ENCODE results near the gene MED15. TPM values are rescaled to one million over a fixed set of nuclear protein-coding genes. Genes with fewer than 3 reads are reported as not detected.

MED15 gene
- polyA plus RNA-seq, 4 donors = 33.3 to 64.4 (median 38.6) TPM

DNA sequence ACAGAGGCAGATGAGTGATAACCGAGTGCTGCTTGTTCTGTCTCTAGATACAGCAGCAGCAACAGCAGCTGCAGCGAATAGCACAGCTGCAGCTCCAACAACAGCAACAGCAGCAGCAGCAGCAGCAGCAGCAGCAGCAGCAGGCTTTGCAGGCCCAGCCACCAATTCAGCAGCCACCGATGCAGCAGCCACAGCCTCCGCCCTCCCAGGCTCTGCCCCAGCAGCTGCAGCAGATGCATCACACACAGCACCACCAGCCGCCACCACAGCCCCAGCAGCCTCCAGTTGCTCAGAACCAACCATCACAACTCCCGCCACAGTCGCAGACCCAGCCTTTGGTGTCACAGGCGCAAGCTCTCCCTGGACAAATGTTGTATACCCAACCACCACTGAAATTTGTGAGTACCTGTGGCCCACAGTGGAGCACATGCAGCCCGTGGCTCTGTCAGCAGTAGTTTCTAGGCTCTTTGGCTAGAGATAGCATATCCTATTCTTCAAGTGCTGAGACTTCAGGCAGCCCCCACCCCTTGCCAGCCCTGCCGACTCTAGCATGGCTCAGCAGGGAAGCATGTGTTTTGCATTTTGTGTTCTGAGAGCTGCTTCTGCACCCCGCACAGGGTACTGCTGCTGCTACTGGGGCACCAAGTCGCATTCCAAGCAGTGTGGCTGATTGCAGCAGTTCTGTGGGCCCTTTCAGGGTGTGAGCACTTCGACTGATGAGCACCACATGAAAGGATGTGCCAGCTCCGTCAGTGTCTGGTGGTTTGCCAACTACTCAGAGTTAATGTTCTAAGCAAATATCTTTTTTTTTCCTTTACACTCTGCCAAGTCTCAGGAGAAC lies 59.2 kb downstream of the MED15 start:
- DNase-seq (ENCODE audit: low read depth in 4 of 4, low spot score in 3 of 4) = no peak

DNA sequence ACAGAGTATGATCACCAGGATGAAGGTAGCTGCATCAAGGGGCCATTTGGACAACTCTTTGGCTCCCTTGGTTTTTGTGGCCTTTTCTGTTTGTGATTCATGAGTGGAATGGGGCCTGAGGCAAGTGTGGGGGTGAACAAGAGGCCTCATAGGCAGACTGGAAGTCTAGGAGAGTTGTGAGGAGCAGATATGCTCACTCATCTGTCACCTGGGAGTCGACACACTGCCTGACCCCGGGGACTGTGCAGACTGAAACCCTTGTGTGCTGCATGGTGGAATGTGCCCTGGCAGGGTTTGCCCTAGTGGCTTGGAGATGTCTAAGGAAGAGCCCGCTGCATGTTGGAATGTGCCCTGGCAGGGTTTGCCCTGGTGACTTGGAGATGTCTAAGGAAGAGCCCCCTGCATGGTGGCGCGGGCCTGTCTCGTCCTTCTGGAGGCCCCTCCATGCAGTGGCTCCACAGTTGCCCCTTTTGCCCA lies 60.0 kb downstream of the MED15 start:
- no peak for DNase-seq (ENCODE audit: low read depth in 4 of 4, low spot score in 3 of 4)

DNA sequence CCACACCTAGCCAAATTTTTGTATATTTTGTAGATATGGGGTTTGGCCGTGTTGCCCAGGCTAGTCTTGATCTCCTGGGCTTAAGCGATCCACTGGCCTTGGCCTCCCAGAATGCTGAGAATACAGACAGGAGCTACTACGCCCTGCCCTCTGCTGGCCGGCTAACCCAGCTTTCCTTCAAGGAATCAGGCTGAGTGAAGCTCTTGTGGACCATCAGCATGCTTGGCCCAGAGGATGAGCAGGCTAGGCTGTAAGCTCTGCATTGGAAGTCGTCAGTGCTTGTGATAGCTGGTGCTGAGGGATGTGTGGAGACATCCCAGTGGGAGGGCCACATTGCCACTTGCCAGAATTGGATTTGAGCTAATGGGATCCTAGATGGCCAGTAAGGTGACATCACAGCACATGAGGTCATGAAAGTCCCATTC lies 60.6 kb downstream of the MED15 start:
- DNase-seq (ENCODE audit: low read depth in 4 of 4, low spot score in 3 of 4) = no peak

DNA sequence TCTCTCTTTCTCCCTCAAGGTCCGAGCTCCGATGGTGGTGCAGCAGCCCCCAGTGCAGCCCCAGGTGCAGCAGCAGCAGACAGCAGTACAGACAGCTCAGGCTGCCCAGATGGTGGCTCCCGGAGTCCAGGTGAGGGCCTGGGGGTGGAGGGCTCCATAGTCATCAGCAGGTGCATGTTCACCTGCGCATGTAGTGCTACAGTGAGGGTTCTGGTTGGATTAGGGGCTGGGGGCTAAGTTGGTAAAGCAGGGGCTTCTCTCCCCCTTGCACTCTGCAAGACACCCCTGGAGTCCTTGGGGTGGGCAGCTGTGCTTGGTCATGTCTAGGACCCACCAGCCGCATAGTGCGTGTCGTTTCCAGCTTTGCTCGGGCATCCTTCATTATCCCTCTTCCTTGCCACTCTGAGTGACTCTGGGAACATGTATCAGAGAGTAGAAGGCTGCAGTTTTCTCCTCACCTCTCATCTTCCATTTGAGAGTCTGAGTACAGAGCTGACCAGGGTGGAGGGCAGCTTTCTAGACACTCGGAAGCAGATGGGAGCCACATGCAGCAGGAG lies 61.2 kb downstream of the MED15 start:
- DNase-seq (ENCODE audit: low read depth in 4 of 4, low spot score in 3 of 4) = no peak

DNA sequence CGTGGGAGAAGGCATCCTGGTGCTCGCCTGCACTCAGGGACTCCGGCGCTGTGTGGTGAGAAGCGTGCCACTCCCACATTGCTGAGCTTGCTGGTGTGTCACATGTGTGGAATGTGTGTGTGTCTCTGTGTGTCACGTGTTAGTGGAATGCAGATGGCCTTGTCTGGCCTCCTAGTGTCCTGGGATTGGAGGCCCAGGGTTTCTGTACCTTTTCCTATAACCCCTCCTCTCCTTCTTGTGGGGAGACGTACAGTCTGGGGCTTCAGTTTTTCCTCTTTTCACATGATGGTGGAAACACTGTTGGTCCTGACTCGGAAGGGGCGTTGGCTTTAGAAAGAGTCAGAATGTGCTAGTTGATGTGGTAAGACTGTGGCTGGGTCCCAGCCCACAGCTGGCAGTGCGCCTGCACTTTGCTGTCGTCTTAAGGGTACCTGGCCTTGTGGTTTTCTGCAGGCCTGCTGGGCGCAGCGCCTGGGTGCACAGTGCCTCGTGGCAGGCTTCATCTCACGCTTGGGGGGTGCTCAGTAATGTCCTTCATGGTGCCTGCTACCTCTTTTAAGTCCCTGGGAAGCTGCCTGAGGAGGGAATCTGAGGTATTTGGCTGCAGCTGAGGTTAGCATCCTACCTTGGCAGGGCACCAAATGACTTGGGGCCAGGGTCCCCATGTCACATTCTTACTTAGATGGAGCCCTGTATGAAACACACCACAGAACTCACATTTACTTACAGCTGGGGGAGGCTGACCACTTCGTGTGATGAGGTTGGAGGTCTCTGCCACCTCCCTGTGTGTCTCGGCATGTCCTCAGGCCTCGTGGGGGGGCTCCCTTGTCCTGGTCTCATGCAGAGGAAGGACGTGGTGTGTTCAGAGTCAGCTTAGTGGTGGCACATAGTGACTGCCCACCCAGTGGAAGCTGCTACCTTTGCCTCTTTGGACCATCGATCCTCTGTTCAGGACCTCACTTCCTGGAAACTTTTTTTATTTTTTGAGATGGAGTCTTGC lies 61.9 kb downstream of the MED15 start:
- no peak for DNase-seq (ENCODE audit: low read depth in 4 of 4, low spot score in 3 of 4)

DNA sequence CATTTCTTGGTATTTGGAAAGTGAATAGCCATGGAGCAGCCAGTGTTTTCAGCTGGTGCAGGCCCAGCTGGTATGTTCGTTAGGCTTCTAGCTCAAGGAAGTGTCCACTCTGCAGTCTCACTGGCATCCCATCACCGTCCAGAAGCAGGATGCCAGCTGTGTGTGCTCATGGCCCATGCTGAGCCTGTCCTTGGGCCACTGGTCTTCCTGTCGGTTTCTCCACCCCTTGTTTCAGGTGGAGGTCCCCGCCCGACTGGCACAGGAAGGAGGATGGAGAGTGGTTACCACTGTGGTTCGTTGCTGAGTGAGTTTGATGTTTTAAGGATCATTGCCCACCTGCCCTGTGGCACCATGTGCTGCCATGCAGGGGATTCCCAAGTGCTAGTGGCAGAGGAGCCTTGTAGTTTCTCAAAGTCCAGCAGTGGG lies 63.7 kb downstream of the MED15 start:
- DNase-seq (ENCODE audit: low read depth in 4 of 4, low spot score in 3 of 4) = no peak

DNA sequence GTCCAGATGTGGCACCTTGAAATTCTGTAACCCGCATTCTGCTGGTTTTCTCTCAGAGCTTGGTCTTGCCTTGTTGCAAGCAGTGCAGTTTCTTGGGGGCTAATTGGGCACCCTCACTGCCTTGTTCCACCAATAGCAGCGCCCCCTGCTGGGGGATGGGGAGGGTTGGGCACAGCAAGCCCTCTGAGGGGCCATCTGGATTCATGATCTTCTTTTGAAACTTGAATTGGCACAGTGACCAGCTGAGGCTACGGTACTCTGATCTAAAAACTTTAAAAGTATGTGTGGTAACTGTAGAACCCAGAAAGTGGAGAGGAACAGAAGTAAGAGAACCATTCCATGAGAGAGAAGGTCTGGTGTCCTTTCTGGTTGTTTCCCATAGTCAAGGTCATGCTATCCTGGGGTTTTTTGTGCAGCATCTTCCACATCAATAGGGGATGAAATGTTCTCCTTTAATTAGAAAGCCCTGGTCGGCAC lies 64.2 kb downstream of the MED15 start:
- DNase-seq (ENCODE audit: low read depth in 4 of 4, low spot score in 3 of 4) = no peak

DNA sequence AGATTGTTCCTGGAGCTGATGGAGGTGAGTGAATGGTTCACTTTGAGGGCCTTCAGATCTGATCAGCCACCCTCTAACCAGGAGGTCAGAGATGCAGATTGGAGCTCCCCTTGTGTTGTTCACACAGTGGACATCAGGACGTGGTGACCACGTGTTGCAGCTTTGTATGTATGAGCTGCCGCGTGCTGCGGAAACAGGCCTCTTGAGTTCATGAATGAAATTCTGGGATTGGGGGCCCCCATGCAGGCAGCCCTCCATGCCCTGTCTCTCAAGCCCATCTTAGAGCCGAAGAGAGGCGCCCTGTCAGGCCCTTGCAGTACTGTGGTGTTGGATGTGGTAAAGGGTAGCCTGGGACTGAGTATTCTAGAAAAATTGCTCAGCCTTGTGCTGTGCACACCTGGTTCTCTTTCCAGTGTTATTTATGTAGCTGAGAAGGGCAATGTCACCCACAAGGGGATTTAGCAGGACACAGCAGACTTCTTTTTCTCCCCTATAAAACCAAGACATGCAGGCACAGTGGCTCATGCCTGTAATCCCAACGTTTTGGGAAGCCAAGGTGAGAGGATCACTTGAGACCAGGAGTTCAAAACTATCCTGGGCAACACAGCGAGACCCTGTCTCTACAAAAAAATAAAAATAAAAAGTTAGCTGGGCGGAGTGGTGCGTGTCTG lies 64.9 kb downstream of the MED15 start:
- no peak for DNase-seq (ENCODE audit: low read depth in 4 of 4, low spot score in 3 of 4)

DNA sequence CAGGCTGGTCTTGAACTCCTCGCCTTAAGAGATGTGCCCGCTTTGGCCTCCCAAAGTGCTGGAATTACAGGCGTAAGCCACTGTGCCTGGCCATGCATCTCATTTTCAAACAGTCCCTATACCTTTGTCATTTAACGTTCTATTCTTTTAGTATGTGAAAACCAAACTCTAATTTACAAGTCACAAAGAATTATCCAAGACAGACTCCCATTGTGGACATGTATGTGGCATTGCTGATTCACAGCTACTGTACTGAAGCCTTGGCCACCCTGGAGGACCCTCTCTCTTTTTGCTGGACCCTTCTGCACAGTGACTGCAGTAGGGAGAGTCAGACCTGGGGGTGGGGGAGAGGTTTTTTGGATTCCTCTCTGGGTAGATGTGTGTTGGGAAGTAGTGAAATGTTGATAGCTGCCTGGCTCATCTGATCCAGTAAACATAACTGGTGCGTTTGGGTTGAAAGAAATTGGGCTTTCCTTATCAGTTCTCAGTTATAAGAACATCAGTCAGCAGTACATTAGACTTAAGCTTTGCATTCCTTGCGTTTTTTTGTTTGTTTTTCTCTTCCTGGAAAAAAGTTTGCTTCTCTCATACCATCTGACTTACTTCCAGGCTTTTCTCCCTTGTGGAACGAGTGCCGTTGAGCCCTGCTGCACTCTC lies 65.9 kb downstream of the MED15 start:
- no peak for DNase-seq (ENCODE audit: low read depth in 4 of 4, low spot score in 3 of 4)

DNA sequence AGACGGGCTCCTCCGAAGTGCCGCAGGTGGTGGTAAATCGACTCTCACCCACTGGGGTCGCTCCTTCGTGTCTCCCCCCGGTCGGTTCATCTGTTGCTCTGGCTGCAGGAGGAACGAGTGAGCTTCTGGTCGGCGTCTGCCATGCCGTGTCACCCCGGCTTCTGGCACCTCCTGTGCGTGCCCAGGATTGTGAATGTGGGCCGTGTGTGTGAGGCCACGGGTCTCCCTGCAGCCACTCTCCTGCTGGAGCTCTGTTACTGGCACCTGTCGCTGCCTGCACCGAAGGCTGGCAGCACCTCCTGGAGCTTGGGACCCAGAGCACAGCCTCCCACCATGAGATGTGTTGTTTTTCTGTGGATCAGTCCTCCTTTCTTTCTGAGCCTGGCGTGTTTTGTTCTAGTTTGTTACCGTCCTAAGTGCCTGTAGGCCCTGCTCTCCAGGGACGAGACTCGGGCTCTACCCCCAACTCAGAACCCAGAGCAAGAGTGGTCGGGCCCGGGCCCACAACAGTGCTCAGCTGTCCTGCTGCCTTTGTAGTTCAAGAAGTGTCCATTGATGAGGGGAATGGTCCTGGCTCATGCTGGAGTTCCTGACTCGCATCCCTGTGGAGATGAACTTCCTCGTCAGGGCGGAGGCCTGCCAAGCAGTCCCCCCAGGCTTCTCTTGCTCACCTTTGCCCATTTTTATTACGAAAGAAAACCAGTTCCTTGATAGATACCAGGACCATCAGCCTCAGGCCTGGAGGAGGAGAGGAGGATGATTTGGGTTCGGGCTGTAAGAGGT lies 66.6 kb downstream of the MED15 start:
- no peak for DNase-seq (ENCODE audit: low read depth in 4 of 4, low spot score in 3 of 4)

DNA sequence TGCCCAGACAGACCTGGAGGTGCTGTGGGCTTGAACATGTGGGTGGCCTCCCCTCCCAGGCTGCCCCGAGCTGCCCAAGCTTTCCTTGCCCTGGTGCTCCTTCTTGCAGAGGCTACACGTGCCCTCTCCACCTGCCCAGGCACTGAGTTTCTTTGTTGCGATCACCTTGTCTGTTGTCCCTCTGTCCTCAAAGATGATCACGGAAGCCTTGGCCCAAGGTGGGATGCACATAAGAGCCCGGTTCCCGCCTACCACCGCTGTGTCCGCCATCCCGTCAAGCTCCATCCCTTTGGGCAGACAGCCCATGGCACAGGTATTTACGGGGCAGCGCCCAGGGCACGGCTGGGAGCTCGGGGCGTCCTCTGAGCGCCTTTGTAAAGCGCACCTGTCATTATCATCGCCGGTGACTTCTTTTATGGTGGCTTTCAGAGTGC lies 67.5 kb downstream of the MED15 start:
- no peak for DNase-seq (ENCODE audit: low read depth in 4 of 4, low spot score in 3 of 4)

DNA sequence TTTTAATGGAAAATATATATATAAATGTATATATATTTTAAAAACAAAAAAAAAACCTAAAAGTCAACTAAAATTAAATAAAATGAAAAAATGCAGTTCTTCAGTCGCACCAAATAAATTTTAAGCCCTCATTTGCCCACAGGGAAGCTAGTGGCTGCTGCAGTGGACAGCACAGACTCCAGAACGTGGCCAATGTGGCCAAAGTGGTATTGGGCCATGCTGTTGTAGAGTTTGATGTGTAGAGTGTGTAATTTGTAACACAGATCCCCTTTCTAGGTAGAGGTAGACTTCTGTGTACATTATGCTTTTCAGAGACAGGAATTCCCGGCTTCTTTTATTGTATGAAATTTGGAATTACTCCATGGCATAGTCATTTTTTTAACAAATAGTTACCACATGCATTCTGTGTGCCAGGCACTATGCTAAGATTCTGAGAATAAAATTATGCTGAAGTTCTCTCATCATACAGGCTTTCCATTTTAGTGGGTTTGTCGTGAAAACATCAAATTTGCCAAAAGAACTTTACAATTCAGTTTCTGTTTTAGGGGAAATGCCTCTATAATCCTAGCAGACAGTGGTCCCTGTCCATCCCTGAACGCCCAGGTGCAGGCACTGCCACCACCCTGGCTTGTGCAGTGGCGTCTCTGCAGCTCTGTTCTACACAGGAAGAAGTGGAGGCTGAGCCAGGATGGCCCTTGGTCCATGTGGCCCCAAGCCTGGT lies 68.5 kb downstream of the MED15 start:
- DNase-seq (ENCODE audit: low read depth in 4 of 4, low spot score in 3 of 4) = no peak

DNA sequence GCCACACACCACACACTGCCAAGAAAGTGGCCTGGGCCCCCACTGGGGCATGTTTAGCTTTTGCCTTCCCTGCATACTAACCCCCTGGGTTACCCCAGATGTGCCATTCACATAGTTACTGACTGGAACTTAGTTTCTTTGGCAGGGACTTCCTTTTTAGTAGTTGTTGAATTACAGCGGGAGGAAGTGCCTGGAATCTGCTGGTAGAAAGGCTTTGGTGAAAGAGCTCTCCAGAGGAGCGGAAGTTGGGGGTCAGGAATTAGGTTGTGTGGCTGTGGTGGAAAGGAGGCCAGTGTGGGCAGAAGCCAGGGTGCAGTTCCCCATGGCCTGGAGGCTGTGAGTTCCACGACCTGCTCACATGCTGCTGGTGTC lies 69.0 kb downstream of the MED15 start:
- no peak for DNase-seq (ENCODE audit: low read depth in 4 of 4, low spot score in 3 of 4)

DNA sequence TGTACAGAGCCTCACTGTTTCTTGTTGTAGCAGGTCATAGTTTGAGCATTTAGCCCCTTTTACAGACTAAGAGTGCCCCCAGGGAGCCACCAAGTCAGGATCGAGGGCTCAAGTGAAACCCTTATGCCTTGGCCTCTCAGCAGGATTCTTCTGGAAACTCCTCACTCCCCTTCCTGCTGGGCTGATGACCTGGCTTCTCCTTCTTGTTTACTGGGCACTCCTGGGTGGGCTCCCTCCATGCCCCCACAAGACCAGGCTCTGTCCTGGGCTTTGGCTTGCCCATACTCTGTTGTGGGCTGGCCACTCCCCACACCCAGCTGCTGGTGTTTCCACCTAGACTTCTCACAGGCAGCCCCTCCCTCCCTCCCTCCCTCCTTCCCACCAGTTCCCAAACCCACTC lies 69.6 kb downstream of the MED15 start:
- no peak for DNase-seq (ENCODE audit: low read depth in 4 of 4, low spot score in 3 of 4)

DNA sequence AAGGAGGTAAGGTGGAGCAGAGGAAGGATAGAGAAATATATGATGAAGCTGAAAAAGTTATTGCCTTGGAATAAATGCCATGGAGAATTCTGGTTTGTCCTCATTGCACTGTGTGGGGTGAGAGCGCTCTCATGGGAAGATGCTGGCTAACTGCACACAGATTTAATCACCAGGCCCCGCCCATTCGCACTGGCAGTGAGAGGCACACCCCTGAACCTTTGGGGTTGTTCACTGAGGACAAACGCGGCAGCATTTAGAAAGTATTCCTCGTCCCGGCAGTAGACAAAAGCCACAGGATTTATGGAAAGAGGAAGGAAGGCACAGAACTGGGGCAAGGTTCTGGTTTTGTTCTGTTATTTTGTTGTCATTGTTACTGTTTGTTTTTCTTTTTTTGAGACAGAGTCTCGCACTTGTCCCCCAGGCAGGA lies 70.2 kb downstream of the MED15 start:
- no peak for DNase-seq (ENCODE audit: low read depth in 4 of 4, low spot score in 3 of 4)

DNA sequence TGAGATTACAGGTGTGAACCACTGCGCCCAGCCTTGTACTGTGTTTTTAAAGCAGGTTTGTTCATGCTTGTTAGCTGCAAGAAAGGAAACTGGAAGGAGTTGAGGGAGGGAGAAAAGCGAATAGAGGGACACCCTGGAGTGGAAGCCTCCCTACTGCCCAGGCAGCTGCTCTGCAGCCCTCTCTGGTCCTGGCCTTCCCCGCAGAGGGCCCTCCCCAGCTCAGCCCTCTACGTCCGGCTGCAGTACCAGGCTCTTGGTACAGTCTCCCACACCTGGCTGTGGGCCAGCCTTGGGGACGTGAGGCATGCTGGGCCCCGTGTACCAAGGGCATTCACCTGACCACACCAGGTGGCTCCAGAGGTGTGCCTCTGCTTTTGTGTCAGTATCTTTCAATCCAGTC lies 70.8 kb downstream of the MED15 start:
- DNase-seq (ENCODE audit: low read depth in 4 of 4, low spot score in 3 of 4) = no peak

DNA sequence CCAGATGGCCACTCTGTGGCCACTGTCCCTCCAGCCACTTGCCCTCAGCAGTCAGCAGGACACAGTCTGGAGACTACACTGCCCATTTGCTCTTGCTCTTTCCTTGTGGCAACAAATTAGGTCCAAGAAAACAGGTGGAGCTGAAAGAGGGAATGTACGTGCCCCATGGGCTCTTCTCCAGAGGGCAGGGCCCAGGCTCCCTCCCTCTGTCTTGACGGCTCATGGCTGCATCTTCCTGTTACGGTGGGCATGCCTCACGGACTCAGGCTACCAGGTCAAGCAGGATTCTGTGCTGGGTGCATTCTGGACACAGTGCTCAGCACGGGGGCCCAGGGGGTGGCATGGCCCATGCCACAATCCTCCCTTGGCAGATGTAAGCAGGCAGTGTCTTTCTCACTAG lies 71.3 kb downstream of the MED15 start:
- DNase-seq (ENCODE audit: low read depth in 4 of 4, low spot score in 3 of 4) = no peak

All from left renal pelvis (tissue), 4 donors.